ENCODE data around the gene ATR.

- TF ChIP-seq EZH2 (IDR thresholded peaks at IDR 0.05; ENCODE audit: low read length, unreplicated experiment) (no peak), CTCF (conservative IDR thresholded peaks at IDR 0.05; ENCODE audit: low read depth, low read length) (no peak), EZH2phosphoT487 (IDR thresholded peaks at IDR 0.05; ENCODE audit: borderline replicate concordance, low read length) (no peak)
These were observed 71.3 kb downstream of the ATR start for GRCh38 chr3:142507241-142507640.
